ENCODE results near the gene MST1R. TPM values are rescaled to one million over a fixed set of nuclear protein-coding genes. Genes with fewer than 3 reads are reported as not detected.

The MST1R gene
- total and polyA plus RNA-seq, 2 experiments from 2014 or later, result 3.7 to 3.9 TPM

DNA sequence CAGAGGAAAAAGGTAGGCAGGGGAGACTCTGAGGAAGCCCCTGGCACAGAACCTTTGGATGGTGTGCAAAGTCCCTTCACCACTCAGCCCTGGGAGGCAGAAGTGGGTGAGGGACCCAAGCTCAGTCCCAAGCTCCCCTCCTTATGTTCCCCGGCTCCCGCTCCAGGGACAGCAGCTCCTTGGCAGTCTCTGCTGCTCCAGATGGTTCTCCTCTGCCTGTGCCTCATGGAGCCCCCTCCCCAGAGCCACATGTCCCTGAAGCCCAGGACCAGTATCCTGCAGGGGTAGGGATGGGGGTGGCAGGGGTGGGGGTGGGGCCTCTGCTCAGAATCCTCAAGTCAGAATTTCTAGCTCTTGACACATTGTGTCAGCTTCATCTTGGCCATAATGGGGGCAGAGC lies 26.0 kb downstream of the MST1R start (continued):
- TF ChIP-seq, protein P1, sequence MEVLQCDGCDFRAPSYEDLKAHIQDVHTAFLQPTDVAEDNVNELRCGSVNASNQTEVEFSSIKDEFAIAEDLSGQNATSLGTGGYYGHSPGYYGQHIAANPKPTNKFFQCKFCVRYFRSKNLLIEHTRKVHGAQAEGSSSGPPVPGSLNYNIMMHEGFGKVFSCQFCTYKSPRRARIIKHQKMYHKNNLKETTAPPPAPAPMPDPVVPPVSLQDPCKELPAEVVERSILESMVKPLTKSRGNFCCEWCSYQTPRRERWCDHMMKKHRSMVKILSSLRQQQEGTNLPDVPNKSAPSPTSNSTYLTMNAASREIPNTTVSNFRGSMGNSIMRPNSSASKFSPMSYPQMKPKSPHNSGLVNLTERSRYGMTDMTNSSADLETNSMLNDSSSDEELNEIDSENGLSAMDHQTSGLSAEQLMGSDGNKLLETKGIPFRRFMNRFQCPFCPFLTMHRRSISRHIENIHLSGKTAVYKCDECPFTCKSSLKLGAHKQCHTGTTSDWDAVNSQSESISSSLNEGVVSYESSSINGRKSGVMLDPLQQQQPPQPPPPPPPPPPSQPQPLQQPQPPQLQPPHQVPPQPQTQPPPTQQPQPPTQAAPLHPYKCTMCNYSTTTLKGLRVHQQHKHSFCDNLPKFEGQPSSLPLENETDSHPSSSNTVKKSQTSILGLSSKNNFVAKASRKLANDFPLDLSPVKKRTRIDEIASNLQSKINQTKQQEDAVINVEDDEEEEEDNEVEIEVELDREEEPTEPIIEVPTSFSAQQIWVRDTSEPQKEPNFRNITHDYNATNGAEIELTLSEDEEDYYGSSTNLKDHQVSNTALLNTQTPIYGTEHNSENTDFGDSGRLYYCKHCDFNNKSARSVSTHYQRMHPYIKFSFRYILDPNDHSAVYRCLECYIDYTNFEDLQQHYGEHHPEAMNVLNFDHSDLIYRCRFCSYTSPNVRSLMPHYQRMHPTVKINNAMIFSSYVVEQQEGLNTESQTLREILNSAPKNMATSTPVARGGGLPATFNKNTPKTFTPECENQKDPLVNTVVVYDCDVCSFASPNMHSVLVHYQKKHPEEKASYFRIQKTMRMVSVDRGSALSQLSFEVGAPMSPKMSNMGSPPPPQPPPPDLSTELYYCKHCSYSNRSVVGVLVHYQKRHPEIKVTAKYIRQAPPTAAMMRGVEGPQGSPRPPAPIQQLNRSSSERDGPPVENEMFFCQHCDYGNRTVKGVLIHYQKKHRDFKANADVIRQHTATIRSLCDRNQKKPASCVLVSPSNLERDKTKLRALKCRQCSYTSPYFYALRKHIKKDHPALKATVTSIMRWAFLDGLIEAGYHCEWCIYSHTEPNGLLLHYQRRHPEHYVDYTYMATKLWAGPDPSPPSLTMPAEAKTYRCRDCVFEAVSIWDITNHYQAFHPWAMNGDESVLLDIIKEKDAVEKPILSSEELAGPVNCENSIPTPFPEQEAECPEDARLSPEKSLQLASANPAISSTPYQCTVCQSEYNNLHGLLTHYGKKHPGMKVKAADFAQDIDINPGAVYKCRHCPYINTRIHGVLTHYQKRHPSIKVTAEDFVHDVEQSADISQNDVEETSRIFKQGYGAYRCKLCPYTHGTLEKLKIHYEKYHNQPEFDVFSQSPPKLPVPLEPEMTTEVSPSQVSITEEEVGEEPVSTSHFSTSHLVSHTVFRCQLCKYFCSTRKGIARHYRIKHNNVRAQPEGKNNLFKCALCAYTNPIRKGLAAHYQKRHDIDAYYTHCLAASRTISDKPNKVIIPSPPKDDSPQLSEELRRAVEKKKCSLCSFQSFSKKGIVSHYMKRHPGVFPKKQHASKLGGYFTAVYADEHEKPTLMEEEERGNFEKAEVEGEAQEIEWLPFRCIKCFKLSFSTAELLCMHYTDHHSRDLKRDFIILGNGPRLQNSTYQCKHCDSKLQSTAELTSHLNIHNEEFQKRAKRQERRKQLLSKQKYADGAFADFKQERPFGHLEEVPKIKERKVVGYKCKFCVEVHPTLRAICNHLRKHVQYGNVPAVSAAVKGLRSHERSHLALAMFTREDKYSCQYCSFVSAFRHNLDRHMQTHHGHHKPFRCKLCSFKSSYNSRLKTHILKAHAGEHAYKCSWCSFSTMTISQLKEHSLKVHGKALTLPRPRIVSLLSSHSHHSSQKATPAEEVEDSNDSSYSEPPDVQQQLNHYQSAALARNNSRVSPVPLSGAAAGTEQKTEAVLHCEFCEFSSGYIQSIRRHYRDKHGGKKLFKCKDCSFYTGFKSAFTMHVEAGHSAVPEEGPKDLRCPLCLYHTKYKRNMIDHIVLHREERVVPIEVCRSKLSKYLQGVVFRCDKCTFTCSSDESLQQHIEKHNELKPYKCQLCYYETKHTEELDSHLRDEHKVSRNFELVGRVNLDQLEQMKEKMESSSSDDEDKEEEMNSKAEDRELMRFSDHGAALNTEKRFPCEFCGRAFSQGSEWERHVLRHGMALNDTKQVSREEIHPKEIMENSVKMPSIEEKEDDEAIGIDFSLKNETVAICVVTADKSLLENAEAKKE (CRISPR knock-in tag; IDR thresholded peaks at IDR 0.05), result no peak

DNA sequence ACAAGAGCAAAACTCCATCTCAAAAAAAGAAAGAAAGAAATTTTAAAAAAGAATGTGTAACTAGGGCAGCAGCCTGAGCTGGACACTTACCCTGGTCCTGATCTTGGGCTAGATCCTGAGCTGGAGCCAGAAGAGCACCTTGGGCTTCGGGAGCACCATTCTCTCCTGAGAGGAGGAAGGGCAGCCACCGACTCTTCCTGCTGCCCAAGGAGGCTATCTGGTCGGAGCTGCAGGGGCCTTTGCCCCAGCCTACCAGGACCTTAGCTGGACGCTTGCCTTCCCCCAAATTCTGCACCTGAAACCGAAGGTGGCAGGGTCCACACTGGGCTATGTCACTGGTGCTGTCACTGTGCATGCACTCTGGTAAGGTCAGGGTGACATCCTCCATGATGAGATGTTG lies 27.1 kb downstream of the MST1R start:
- H3K79me2 ChIP-seq (replicated peaks; ENCODE audit: insufficient read depth), result no peaks in the 10 kb centered on the region
- H3K4me2 ChIP-seq, result no peak overlapping the region
- no peaks in the 10 kb centered on the region for H3F3A ChIP-seq (replicated peaks; ENCODE audit: low read depth)
- Mint-ChIP-seq H3K4me1 (peaks cover 25% of the 10 kb centered on the region), H3K9me3 (no peaks in the 10 kb centered on the region), H3K27me3 (ENCODE audit: insufficient read depth, low read depth, poor library complexity) (peaks cover 2% of the 10 kb centered on the region), H3K27ac (no peak overlapping the region), H3K36me3 (ENCODE audit: low read depth) (no peaks in the 10 kb centered on the region), H3K4me3 (no peak overlapping the region; the same call in 2 of the 3 replicates)
- no peaks in the 10 kb centered on the region for H3K36me3 ChIP-seq (ENCODE audit: insufficient read depth)
- ATAC-seq (no peak), DNase-seq (ENCODE audit: low spot score) (no peak)
- peaks cover 16% of the 10 kb centered on the region for H3K4me1 ChIP-seq (ENCODE audit: insufficient read depth)
- no peak overlapping the region for H3K27ac ChIP-seq (ENCODE audit: low read depth)
- no peak overlapping the region for H3K4me3 ChIP-seq
- H4K20me1 ChIP-seq (replicated peaks; ENCODE audit: insufficient read depth), result no peaks in the 10 kb centered on the region
- H3K9me2 ChIP-seq (ENCODE audit: insufficient read depth), result no peaks in the 10 kb centered on the region
- H3K27me3 ChIP-seq (ENCODE audit: insufficient read depth), result no peaks in the 10 kb centered on the region
- H2AFZ ChIP-seq, result no peak overlapping the region
- no peak for TF ChIP-seq EZH2 (IDR thresholded peaks at IDR 0.05; ENCODE audit: low read depth, unreplicated experiment)
- TF ChIP-seq STAT1 (IDR thresholded peaks at IDR 0.05; ENCODE audit: unreplicated experiment), result no peak
- TF ChIP-seq EZH2phosphoT487 (IDR thresholded peaks at IDR 0.05; ENCODE audit: unreplicated experiment), result no peak
- TF ChIP-seq, protein P1 (CRISPR knock-in tag; IDR thresholded peaks at IDR 0.05), result no peak
- TF ChIP-seq JUNB (IDR thresholded peaks at IDR 0.05; ENCODE audit: unreplicated experiment), result no peak
- TF ChIP-seq NANOG (IDR thresholded peaks at IDR 0.05; ENCODE audit: borderline replicate concordance), result no peak
- TF ChIP-seq, protein P2, sequence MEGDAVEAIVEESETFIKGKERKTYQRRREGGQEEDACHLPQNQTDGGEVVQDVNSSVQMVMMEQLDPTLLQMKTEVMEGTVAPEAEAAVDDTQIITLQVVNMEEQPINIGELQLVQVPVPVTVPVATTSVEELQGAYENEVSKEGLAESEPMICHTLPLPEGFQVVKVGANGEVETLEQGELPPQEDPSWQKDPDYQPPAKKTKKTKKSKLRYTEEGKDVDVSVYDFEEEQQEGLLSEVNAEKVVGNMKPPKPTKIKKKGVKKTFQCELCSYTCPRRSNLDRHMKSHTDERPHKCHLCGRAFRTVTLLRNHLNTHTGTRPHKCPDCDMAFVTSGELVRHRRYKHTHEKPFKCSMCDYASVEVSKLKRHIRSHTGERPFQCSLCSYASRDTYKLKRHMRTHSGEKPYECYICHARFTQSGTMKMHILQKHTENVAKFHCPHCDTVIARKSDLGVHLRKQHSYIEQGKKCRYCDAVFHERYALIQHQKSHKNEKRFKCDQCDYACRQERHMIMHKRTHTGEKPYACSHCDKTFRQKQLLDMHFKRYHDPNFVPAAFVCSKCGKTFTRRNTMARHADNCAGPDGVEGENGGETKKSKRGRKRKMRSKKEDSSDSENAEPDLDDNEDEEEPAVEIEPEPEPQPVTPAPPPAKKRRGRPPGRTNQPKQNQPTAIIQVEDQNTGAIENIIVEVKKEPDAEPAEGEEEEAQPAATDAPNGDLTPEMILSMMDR (conservative IDR thresholded peaks at IDR 0.05; ENCODE audit: low read depth in 2 of 2), result no peak
- no peak for TF ChIP-seq ZNF114 (CRISPR knock-in tag; IDR thresholded peaks at IDR 0.05)
